GM12878 (cell line): Measurements from ENCODE around the gene ATG5.

Source experiments
- BACH1 ChIP-seq: fragments of 450-650 bp; IDR thresholded peaks from 2 replicates; pipeline ENCODE4 v1.6.1; 2017; ENCODE audit warnings: mild to moderate bottlenecking, borderline replicate concordance
- CREB1 ChIP-seq: IDR thresholded peaks from 2 replicates; pipeline ENCODE4 v1.6.1; 2012; ENCODE audit warnings: low read depth, mild to moderate bottlenecking, inconsistent platforms
- EZH2 ChIP-seq: IDR thresholded peaks from 2 replicates; pipeline ENCODE4 v1.6.1; 2012; ENCODE audit warnings: low read depth, mild to moderate bottlenecking, control low read depth, inconsistent platforms, low read length, borderline replicate concordance; ENCODE audit not compliant: control insufficient read depth
- FOXK2 ChIP-seq: fragments of 450-650 bp; IDR thresholded peaks from 2 replicates; pipeline ENCODE4 v1.6.1; 2017; ENCODE audit warnings: mild to moderate bottlenecking, moderate library complexity
- POLR2A ChIP-seq: IDR thresholded peaks from 2 replicates; pipeline ENCODE4 v1.6.1; 2011; ENCODE audit warnings: low read depth, mild to moderate bottlenecking, low read length
- POLR2AphosphoS5 ChIP-seq: IDR thresholded peaks from 2 replicates; pipeline ENCODE4 v1.6.1; 2011; ENCODE audit warnings: mild to moderate bottlenecking, low read length, inconsistent platforms
- RFX5 ChIP-seq: IDR thresholded peaks from 2 replicates; pipeline ENCODE4 v1.6.1; 2011; ENCODE audit warnings: low read depth, low read length, improper control_type of control experiment
- SPI1 ChIP-seq: IDR thresholded peaks from 2 replicates; pipeline ENCODE4 v1.6.1; 2011; ENCODE audit warnings: low read depth, mild to moderate bottlenecking, low read length, moderate library complexity, borderline replicate concordance; ENCODE audit not compliant: insufficient read depth
- WRNIP1 ChIP-seq: IDR thresholded peaks from 2 replicates; pipeline ENCODE4 v1.6.1; 2011; ENCODE audit warnings: low read depth, low read length, improper control_type of control experiment, borderline replicate concordance
- TF ChIP-seq, protein P1 (sequence below), 3 experiments: IDR thresholded peaks in 2 of 3; conservative IDR thresholded peaks in 1 of 3; 2 replicates each; pipeline ENCODE4 v1.5.1; 2011; ENCODE audit warnings: low read depth in 3 of 3, low read length in 3 of 3, mild to moderate bottlenecking in 3 of 3, control low read depth in 2 of 3, moderate library complexity in 2 of 3, inconsistent platforms in 1 of 3, mixed read lengths in 1 of 3; ENCODE audit not compliant: control insufficient read depth in 2 of 3, insufficient read depth in 1 of 3; ENCODE audit errors: extremely low read depth in 1 of 3
- TF ChIP-seq, protein P2 (sequence below): fragments of 450-650 bp; IDR thresholded peaks from 2 replicates; pipeline ENCODE4 v1.6.1; 2017; ENCODE audit warnings: mild to moderate bottlenecking

- TF ChIP-seq, protein P1, sequence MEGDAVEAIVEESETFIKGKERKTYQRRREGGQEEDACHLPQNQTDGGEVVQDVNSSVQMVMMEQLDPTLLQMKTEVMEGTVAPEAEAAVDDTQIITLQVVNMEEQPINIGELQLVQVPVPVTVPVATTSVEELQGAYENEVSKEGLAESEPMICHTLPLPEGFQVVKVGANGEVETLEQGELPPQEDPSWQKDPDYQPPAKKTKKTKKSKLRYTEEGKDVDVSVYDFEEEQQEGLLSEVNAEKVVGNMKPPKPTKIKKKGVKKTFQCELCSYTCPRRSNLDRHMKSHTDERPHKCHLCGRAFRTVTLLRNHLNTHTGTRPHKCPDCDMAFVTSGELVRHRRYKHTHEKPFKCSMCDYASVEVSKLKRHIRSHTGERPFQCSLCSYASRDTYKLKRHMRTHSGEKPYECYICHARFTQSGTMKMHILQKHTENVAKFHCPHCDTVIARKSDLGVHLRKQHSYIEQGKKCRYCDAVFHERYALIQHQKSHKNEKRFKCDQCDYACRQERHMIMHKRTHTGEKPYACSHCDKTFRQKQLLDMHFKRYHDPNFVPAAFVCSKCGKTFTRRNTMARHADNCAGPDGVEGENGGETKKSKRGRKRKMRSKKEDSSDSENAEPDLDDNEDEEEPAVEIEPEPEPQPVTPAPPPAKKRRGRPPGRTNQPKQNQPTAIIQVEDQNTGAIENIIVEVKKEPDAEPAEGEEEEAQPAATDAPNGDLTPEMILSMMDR (IDR thresholded peaks at IDR 0.05 in 2 of 3, conservative IDR thresholded peaks at IDR 0.05 in 1 of 3; ENCODE audit: control insufficient read depth in 2 of 3, extremely low read depth in 1 of 3, insufficient read depth in 1 of 3, low read depth in 3 of 3, low read length in 3 of 3), result no peak
- no peak for TF ChIP-seq RFX5
- TF ChIP-seq SPI1, result no peak
- TF ChIP-seq BACH1, result no peak
- TF ChIP-seq POLR2A, result no peak
- TF ChIP-seq WRNIP1, result no peak
- no peak for TF ChIP-seq EZH2
- TF ChIP-seq POLR2AphosphoS5, result no peak
- no peak for TF ChIP-seq FOXK2
- TF ChIP-seq CREB1, result no peak
- TF ChIP-seq, protein P2, sequence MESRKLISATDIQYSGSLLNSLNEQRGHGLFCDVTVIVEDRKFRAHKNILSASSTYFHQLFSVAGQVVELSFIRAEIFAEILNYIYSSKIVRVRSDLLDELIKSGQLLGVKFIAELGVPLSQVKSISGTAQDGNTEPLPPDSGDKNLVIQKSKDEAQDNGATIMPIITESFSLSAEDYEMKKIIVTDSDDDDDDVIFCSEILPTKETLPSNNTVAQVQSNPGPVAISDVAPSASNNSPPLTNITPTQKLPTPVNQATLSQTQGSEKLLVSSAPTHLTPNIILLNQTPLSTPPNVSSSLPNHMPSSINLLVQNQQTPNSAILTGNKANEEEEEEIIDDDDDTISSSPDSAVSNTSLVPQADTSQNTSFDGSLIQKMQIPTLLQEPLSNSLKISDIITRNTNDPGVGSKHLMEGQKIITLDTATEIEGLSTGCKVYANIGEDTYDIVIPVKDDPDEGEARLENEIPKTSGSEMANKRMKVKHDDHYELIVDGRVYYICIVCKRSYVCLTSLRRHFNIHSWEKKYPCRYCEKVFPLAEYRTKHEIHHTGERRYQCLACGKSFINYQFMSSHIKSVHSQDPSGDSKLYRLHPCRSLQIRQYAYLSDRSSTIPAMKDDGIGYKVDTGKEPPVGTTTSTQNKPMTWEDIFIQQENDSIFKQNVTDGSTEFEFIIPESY, result no peak
Observed at GRCh38 chr6:106135911-106136571, 189.5 kb downstream of the ATG5 start.
